ENCODE measurements around the gene FANCI. TPM values are rescaled to one million over a fixed set of nuclear protein-coding genes. Genes with fewer than 3 reads are reported as not detected.

FANCI gene
- total RNA-seq, 1 donor from 2014 or later = 133 TPM

DNA sequence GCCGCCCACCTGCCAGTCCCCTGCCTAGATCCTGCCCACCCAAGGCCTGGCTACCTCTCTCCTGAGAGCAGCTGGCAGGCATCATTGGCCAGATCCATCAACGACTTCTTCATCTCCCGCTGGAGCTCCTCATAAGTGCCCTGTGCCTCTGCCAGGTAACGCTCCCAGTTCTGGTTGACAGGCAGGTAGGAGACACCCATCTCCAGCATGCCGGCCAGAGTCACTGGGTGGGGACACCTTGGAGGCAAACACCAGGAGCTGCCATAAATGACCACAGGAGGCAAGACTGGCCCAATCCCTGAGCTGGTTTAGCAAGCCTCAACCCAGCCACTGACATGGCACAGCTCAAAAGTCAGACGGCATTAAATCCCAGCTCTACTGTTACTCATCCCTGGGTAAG is 83.3 kb downstream of the FANCI start:
- peaks cover 14% of the 10 kb centered on the region for H3K79me2 ChIP-seq (ENCODE audit: low read depth)

DNA sequence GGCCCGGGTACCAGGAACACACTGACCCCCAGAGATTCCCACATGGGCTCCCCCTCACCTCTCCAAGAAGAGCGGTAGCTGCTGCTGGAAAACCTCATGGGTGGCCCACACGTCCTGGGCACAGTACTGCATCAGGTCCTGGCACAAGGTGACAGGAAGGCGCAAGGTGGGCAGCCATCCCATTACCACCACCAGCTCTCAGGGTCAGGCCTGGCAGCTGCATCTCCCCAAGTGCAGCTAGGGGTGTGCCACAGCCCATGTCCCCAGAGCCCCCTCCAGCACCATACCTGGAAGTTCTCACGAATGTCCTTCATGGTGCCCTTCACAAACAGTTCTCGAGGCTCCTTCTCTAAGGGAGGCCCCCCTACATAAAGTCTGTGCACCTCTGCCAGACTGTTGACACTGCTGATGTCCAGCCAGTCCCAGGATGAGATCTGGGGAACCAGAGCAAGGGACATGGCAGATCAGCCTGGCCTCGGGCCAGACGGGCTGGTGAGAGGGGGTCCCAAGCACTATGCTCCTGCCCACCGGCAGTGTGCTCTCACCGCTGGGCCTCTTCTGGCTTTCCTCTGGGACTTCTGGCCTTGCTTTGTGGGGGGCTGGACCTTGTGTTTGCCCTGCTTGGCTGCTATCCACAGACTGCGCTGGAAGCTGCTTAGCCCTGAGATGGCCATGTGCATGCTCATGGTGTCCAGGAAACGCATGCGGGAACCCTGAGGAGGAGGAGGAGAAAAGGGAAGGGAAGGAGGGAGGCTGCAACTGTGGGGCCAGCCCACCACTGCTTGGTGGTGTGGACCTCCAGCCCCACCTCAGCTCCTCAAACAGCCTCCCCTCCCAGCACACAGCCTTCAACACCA is 84.8 kb downstream of the FANCI start:
- Histone ChIP-seq H3K36me3 (peaks cover 8% of the 10 kb centered on the region), H3K79me2 (ENCODE audit: low read depth) (peaks cover 19% of the 10 kb centered on the region), H3K4me1 (peaks cover 7% of the 10 kb centered on the region), H3K4me2 (no peak overlapping the region), H3K9me3 (ENCODE audit: low read depth) (no peaks in the 10 kb centered on the region), H3F3A (ENCODE audit: low read depth) (peaks cover 2% of the 10 kb centered on the region), H3K27ac (no peak overlapping the region), H3K4me3 (no peak overlapping the region), H4K20me1 (ENCODE audit: low read depth) (peaks cover 34% of the 10 kb centered on the region), H2AFZ (replicated peaks) (no peak overlapping the region), H3K9ac (no peak overlapping the region), H3K27me3 (no peaks in the 10 kb centered on the region)
- DNase-seq (ENCODE audit: low spot score) = no peak
- Mint-ChIP-seq H3K27me3 (ENCODE audit: insufficient read depth, low read depth) (peaks cover 4% of the 10 kb centered on the region), H3K4me1 (peaks cover 10% of the 10 kb centered on the region), H3K9me3 (no peaks in the 10 kb centered on the region), H3K4me3 (no peak overlapping the region), H3K27ac (no peak overlapping the region), H3K36me3 (peaks cover 35% of the 10 kb centered on the region)
- TF ChIP-seq EZH2phosphoT487 (IDR thresholded peaks at IDR 0.05) (no peak), EZH2 (IDR thresholded peaks at IDR 0.05) (no peak)
- TF ChIP-seq, protein P1, sequence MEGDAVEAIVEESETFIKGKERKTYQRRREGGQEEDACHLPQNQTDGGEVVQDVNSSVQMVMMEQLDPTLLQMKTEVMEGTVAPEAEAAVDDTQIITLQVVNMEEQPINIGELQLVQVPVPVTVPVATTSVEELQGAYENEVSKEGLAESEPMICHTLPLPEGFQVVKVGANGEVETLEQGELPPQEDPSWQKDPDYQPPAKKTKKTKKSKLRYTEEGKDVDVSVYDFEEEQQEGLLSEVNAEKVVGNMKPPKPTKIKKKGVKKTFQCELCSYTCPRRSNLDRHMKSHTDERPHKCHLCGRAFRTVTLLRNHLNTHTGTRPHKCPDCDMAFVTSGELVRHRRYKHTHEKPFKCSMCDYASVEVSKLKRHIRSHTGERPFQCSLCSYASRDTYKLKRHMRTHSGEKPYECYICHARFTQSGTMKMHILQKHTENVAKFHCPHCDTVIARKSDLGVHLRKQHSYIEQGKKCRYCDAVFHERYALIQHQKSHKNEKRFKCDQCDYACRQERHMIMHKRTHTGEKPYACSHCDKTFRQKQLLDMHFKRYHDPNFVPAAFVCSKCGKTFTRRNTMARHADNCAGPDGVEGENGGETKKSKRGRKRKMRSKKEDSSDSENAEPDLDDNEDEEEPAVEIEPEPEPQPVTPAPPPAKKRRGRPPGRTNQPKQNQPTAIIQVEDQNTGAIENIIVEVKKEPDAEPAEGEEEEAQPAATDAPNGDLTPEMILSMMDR (IDR thresholded peaks at IDR 0.05) = no peak

More for the DNA sequence above, 83.3 kb downstream of the FANCI start:
- H3K4me1 ChIP-seq = peaks cover 3% of the 10 kb centered on the region
- TF ChIP-seq, protein P1 (IDR thresholded peaks at IDR 0.05) = no peak
- TF ChIP-seq EZH2phosphoT487 (IDR thresholded peaks at IDR 0.05) (no peak), EZH2 (IDR thresholded peaks at IDR 0.05) (no peak)
- no peaks in the 10 kb centered on the region for H3F3A ChIP-seq (ENCODE audit: low read depth)
- H3K36me3 ChIP-seq = peaks cover 8% of the 10 kb centered on the region
- no peaks in the 10 kb centered on the region for H3K9me3 ChIP-seq (ENCODE audit: low read depth)
- no peaks in the 10 kb centered on the region for H3K9me3 Mint-ChIP-seq
- H3K9ac ChIP-seq = no peak overlapping the region
- peaks cover 20% of the 10 kb centered on the region for H4K20me1 ChIP-seq (ENCODE audit: low read depth)
- no peak overlapping the region for H3K4me2 ChIP-seq
- peaks cover 42% of the 10 kb centered on the region for H3K36me3 Mint-ChIP-seq
- H3K4me3 Mint-ChIP-seq = no peak overlapping the region
- DNase-seq (ENCODE audit: low spot score) = no peak
- no peaks in the 10 kb centered on the region for H3K27me3 ChIP-seq
- H2AFZ ChIP-seq (replicated peaks) = no peak overlapping the region
- H3K4me1 Mint-ChIP-seq = peaks cover 5% of the 10 kb centered on the region
- no peak overlapping the region for H3K4me3 ChIP-seq
- no peak overlapping the region for H3K27ac ChIP-seq
- H3K27me3 Mint-ChIP-seq (ENCODE audit: insufficient read depth, low read depth) = peaks cover 5% of the 10 kb centered on the region
- no peak overlapping the region for H3K27ac Mint-ChIP-seq

DNA sequence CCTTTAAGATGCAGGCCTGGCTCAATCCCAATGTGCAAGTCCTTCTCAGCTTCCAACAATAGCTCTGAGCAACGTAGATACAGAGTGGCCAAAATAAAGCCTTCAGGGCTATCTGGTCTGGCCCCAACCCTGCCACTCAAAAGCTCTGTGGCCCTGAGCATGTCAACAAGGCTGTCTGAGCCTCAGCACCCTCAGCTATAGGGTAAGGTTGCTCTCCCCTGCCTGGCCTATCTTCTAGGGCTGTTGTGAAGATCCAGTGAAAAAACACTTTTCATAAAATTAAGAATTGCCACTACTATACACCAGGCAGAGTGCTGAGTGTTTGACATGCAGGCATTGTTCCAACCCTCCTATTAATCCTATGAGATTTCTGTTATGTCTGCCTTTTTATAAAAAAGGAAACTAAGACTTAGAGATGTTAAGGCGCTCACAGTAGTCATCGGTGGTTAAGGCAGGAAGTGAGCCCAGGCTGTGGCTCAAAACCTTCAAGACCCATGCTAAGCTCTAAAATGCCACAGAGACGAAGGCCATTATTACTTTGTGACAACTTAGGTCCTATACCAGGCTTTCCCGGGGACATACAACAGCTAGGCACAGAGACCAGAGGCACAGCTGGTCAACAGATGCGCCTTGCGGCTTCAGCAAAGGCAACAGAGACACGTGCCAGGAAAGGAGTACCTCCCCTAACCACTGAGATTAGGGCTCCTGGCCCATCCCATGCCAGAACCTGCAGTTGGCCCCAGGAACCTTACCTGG is 85.7 kb downstream of the FANCI start:
- Histone ChIP-seq H3K79me2 (ENCODE audit: low read depth) (peaks cover 25% of the 10 kb centered on the region), H3K9me3 (ENCODE audit: low read depth) (no peaks in the 10 kb centered on the region), H2AFZ (replicated peaks) (no peak overlapping the region), H3K4me3 (no peak overlapping the region), H3K4me1 (peaks cover 10% of the 10 kb centered on the region), H3K27ac (no peak overlapping the region), H3K27me3 (no peaks in the 10 kb centered on the region), H4K20me1 (ENCODE audit: low read depth) (peaks cover 40% of the 10 kb centered on the region), H3K36me3 (peaks cover 8% of the 10 kb centered on the region), H3F3A (ENCODE audit: low read depth) (peaks cover 3% of the 10 kb centered on the region), H3K4me2 (no peak overlapping the region), H3K9ac (no peak overlapping the region)
- Mint-ChIP-seq H3K27me3 (ENCODE audit: insufficient read depth, low read depth) (peaks cover 4% of the 10 kb centered on the region), H3K36me3 (peaks cover 34% of the 10 kb centered on the region), H3K4me3 (no peak overlapping the region), H3K4me1 (peaks cover 10% of the 10 kb centered on the region), H3K27ac (no peak overlapping the region), H3K9me3 (no peaks in the 10 kb centered on the region)
- no peak for TF ChIP-seq EZH2 (IDR thresholded peaks at IDR 0.05)
- TF ChIP-seq, protein P1 (IDR thresholded peaks at IDR 0.05) = no peak
- no peak for TF ChIP-seq EZH2phosphoT487 (IDR thresholded peaks at IDR 0.05)
- DNase-seq (ENCODE audit: low spot score) = no peak

Data from neural progenitor cell (in vitro differentiated cells).